Karpas-422 (cell line): ENCODE measurements around the gene HIPK2. TPM values are rescaled to one million over a fixed set of nuclear protein-coding genes. Genes with fewer than 3 reads are reported as not detected.

ENCODE experiments used
- DNase-seq: peaks from one replicate; pipeline ENCODE4 v3.0.0-alpha.2; 2015
- H2AFZ ChIP-seq: fragments of 200-600 bp; sonication (generic); 2 replicates; pipeline ENCODE4 v1.6.1; 2014; ENCODE audit warnings: antibody characterized with exemption, low read length, mixed read lengths
- H3K27ac ChIP-seq: fragments of 200-600 bp; sonication (generic); 2 replicates; pipeline ENCODE4 v1.5.1; 2014; ENCODE audit warnings: mild to moderate bottlenecking, low read length, moderate library complexity
- H3K27me3 ChIP-seq: fragments of 200-600 bp; sonication (generic); 2 replicates; pipeline ENCODE4 v1.6.1; 2014; ENCODE audit warnings: low read length, mixed read lengths
- H3K36me3 ChIP-seq: fragments of 200-600 bp; sonication (generic); 2 replicates; pipeline ENCODE4 v1.6.1; 2014; ENCODE audit warnings: low read length, mixed read lengths; ENCODE audit not compliant: insufficient read depth
- H3K4me1 ChIP-seq: fragments of 200-600 bp; sonication (generic); 2 replicates; pipeline ENCODE4 v1.6.1; 2014; ENCODE audit warnings: mild to moderate bottlenecking, low read length, mixed read lengths
- H3K4me2 ChIP-seq: fragments of 200-600 bp; sonication (generic); 2 replicates; pipeline ENCODE4 v1.6.1; 2014; ENCODE audit warnings: low read length, low read depth, mild to moderate bottlenecking; ENCODE audit not compliant: poor library complexity, severe bottlenecking
- H3K4me3 ChIP-seq: fragments of 200-600 bp; sonication (generic); 2 replicates; pipeline ENCODE4 v1.5.1; 2014; ENCODE audit warnings: mild to moderate bottlenecking, antibody characterized with exemption, low read length, mixed read lengths
- H3K79me2 ChIP-seq: fragments of 200-600 bp; sonication (generic); 2 replicates; pipeline ENCODE4 v1.6.1; 2014; ENCODE audit warnings: mild to moderate bottlenecking, low read length, mixed read lengths
- H3K9ac ChIP-seq: fragments of 200-600 bp; sonication (generic); 2 replicates; pipeline ENCODE4 v1.6.0; 2014; ENCODE audit warnings: low read length
- H3K9me2 ChIP-seq: fragments of 200-600 bp; sonication (generic), shearing (Covaris generic); replicated peaks from 2 replicates; pipeline ENCODE4 v1.6.0; 2014; ENCODE audit warnings: mild to moderate bottlenecking, low read length, moderate library complexity; ENCODE audit not compliant: insufficient read depth
- H3K9me3 ChIP-seq: fragments of 300-700, 200-600 bp; sonication (generic); 2 replicates; pipeline ENCODE4 v1.6.1; 2014; ENCODE audit warnings: low read length, mixed read lengths
- H4K20me1 ChIP-seq: fragments of 200-600 bp; sonication (generic); 2 replicates; pipeline ENCODE4 v1.6.1; 2014; ENCODE audit warnings: mild to moderate bottlenecking, antibody characterized with exemption, low read length, low read depth; ENCODE audit not compliant: insufficient read depth
- total RNA-seq: library from RNA; depleted of rRNA; stranded (reverse); fragments of >200 nt; shearing (Covaris generic); gene quantifications from 2 replicates; pipeline ENCODE4 v1.2.3, GENCODE V29; 2014; ENCODE audit warnings: low replicate concordance

The HIPK2 gene
- total RNA-seq, 1 experiment from 2014 or later, result not detected

DNA sequence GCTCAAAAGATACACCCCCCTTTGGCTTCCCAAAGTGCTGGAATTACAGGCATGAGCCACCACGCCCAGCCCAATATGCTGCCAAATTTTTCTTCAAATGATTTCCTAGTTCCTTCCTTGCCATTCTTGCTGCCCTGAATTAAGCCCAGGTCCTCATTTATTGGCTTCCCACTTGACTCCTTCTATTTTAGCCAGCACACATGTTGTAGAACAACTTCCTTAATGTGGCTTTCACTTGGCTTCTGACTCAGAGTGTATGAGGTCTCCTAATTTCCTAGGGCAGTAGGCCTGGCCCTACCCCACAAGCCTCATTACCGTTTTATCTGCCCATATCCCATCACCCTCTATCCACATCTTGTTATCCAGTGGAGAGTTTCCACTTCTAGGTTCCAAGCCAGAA is 21.8 kb upstream of the HIPK2 start:
- Histone ChIP-seq H3K9me3 (no peaks in the 10 kb centered on the region), H3K9ac (no peak overlapping the region), H3K27me3 (no peaks in the 10 kb centered on the region), H4K20me1 (no peaks in the 10 kb centered on the region), H3K27ac (no peak overlapping the region), H3K4me2 (no peak overlapping the region), H3K9me2 (no peaks in the 10 kb centered on the region), H2AFZ (no peak overlapping the region), H3K4me1 (no peaks in the 10 kb centered on the region), H3K79me2 (no peaks in the 10 kb centered on the region), H3K36me3 (no peaks in the 10 kb centered on the region), H3K4me3 (no peak overlapping the region)
- DNase-seq, result no peak

DNA sequence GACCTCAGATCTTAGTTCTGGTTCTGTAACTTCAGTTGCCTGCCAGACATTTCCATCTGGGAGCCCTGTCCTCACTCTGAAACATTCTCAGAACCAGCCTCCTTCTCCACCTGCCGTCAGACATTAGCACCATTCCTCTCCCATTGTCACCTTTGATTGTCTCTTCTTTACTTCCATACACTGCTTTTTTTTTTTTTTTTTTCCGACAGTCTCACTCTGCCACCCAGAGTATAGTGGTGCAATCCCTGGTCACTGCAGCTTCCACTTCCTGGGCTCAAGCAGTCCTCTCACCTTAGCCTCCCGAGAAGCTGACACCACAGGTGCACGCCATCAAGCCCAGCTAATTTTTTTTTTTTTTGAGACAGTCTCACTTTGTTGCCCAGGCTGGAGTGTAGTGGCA is 21.1 kb upstream of the HIPK2 start:
- Histone ChIP-seq H2AFZ (no peak overlapping the region), H3K4me2 (no peak overlapping the region), H3K27me3 (no peaks in the 10 kb centered on the region), H3K9ac (no peak overlapping the region), H3K4me1 (no peaks in the 10 kb centered on the region), H3K9me3 (no peaks in the 10 kb centered on the region), H3K36me3 (no peaks in the 10 kb centered on the region), H3K27ac (no peak overlapping the region), H4K20me1 (no peaks in the 10 kb centered on the region), H3K4me3 (no peak overlapping the region), H3K9me2 (no peaks in the 10 kb centered on the region), H3K79me2 (no peaks in the 10 kb centered on the region)
- no peak for DNase-seq

DNA sequence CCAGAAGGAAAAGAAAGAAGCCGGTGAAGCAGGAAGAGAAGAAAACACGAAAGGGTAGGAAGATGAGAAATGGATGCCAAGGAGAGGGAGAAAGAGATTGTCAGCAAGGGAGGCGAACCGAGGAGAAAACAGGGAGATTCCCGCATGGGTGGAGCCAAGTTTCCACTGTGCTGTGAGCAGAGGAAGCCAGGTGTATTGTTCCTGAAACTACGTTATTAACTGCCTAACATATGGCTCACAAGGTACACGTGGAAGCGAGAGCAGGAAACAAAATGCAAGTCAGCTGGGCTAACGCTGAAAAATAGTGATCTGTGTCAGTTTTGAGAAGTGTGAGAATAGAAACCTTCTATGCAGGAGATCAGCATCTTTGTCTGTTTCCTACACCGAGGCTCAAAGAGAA is 20.4 kb upstream of the HIPK2 start:
- Histone ChIP-seq H3K4me2 (no peak overlapping the region), H3K4me3 (no peak overlapping the region)

DNA sequence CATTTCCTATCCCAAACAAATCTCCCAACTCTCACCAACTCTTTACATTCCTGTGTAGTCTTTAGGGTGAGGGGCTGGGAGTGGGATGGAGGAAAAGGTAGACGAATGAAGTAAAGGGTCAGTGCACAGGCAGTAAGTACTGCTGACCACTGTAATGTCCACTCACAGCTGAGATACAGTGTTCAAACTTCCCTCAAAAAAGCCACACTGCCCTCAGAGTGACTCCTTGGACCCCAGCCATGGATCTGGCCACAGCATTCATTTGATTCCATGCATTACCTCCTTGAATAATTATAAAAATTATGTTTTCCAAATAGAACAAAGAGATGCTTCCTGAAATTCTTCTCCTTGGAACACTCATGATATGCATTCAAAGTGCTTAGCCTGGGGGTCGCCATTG is 19.8 kb upstream of the HIPK2 start:
- Histone ChIP-seq H3K27me3 (no peaks in the 10 kb centered on the region), H3K9ac (no peak overlapping the region), H3K36me3 (no peaks in the 10 kb centered on the region), H3K9me3 (no peaks in the 10 kb centered on the region), H4K20me1 (no peaks in the 10 kb centered on the region), H3K9me2 (no peaks in the 10 kb centered on the region), H3K79me2 (no peaks in the 10 kb centered on the region), H3K4me3 (no peak overlapping the region), H2AFZ (no peak overlapping the region), H3K27ac (no peak overlapping the region), H3K4me2 (no peak overlapping the region), H3K4me1 (no peaks in the 10 kb centered on the region)
- DNase-seq, result no peak

More for the DNA sequence above, 20.4 kb upstream of the HIPK2 start:
- H3K79me2 ChIP-seq, result no peaks in the 10 kb centered on the region
- no peaks in the 10 kb centered on the region for H3K9me2 ChIP-seq
- no peaks in the 10 kb centered on the region for H4K20me1 ChIP-seq
- no peaks in the 10 kb centered on the region for H3K9me3 ChIP-seq
- H3K36me3 ChIP-seq, result no peaks in the 10 kb centered on the region
- H2AFZ ChIP-seq, result no peak overlapping the region
- DNase-seq, result no peak
- H3K27me3 ChIP-seq, result no peaks in the 10 kb centered on the region
- H3K9ac ChIP-seq, result no peak overlapping the region
- H3K27ac ChIP-seq, result no peak overlapping the region
- H3K4me1 ChIP-seq, result no peaks in the 10 kb centered on the region

DNA sequence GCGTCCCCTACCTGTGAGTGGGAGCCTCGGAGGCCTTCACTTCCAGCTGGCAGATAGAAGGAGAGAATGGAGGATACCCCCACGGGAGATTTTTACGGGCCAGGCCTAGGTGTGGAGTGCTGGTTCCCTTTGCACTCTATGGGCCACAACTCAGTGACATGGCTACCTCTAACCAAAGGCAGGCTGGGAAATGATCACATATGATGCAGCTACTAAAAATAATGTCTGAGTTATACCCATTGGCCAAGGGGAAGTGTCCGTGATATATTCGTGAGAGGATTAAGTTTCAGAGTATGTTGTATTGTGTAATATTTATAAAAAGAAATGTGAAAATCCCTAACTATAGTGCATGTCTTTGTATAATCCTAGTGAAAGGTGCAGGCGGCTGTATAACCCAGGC is 13.5 kb upstream of the HIPK2 start:
- H3K27me3 ChIP-seq, result 0 out of 2 replicates have a peak, but pooled peaks cover 4% of the 10 kb centered on the region
- no peak overlapping the region for H3K4me3 ChIP-seq
- DNase-seq, result no peak
- no peaks in the 10 kb centered on the region for H3K9me2 ChIP-seq
- H3K27ac ChIP-seq, result no peak overlapping the region
- H3K79me2 ChIP-seq, result no peaks in the 10 kb centered on the region
- H3K9me3 ChIP-seq, result no peaks in the 10 kb centered on the region
- no peak overlapping the region for H3K4me2 ChIP-seq
- H2AFZ ChIP-seq, result no peak overlapping the region
- H3K4me1 ChIP-seq, result no peaks in the 10 kb centered on the region
- no peaks in the 10 kb centered on the region for H4K20me1 ChIP-seq
- H3K36me3 ChIP-seq, result no peaks in the 10 kb centered on the region
- H3K9ac ChIP-seq, result no peak overlapping the region

DNA sequence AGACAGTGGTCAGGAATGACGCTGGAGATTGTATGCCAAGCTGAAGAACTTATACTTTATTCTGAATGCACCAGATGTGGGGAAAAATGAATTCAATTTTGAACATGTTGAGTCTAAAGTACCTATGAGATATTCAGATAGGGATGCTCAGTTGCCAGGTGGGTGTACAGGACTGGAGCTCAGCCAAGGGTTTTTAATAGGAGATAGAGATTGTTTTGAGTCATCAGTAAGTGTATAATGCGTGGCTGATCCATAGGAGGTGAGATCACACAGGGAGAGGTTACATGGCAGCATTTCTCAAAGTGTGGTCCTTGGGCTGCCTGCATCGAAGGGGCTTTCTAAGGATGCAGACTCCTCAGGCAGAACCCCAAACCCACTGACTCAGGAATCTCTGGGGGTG is 6.8 kb upstream of the HIPK2 start:
- no peaks in the 10 kb centered on the region for H3K4me1 ChIP-seq
- H3K4me3 ChIP-seq, result no peak overlapping the region
- no peaks in the 10 kb centered on the region for H3K79me2 ChIP-seq
- no peaks in the 10 kb centered on the region for H3K9me2 ChIP-seq
- DNase-seq, result no peak
- H3K9me3 ChIP-seq, result no peaks in the 10 kb centered on the region
- H3K9ac ChIP-seq, result no peak overlapping the region
- no peaks in the 10 kb centered on the region for H3K36me3 ChIP-seq
- no peak overlapping the region for H3K4me2 ChIP-seq
- no peaks in the 10 kb centered on the region for H4K20me1 ChIP-seq
- no peak overlapping the region for H2AFZ ChIP-seq
- H3K27me3 ChIP-seq, result no peaks in the 10 kb centered on the region
- H3K27ac ChIP-seq, result no peak overlapping the region

DNA sequence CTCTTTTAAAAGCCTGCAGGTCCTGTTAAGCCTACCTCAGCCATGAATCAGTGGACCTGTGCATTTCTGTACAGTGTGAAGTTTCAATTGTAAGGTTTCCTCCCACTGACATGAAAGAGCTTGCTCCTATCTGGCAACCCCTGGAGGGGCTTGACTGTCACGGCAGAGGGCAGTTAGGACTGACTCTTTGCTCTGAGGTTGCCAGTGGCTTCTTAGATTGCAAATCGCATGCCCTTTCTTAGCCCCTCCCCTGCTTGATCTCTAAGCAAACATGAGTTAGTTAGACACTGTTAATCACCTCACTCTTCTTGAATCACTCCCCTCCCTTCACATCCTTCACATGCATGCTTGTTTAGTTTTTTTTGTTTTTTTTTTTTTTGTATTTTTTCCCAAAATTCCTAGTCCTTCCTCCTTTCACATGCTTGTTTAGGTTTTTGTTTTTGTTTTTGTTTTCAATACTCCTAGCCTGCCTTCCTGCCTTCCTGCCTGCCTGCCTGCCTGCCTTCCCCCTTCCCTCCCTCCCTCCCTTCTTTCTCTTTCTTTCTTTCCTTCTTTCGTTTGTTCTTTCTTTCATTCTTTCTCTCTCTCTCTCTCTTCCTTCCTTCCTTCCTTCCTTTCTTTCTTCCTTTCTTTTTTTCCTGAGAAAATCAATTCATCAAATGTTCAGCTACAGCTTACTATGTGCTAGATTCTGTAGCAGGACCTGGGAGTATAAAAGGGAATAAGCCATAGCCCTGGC is 6.0 kb upstream of the HIPK2 start:
- Histone ChIP-seq H3K27ac (no peak overlapping the region), H3K4me3 (no peak overlapping the region), H3K36me3 (no peaks in the 10 kb centered on the region), H3K9me2 (no peaks in the 10 kb centered on the region), H3K9me3 (no peaks in the 10 kb centered on the region), H2AFZ (no peak overlapping the region), H3K9ac (no peak overlapping the region), H3K4me2 (no peak overlapping the region), H3K27me3 (no peaks in the 10 kb centered on the region), H3K79me2 (no peaks in the 10 kb centered on the region), H3K4me1 (no peaks in the 10 kb centered on the region), H4K20me1 (no peaks in the 10 kb centered on the region)
- DNase-seq, result no peak

DNA sequence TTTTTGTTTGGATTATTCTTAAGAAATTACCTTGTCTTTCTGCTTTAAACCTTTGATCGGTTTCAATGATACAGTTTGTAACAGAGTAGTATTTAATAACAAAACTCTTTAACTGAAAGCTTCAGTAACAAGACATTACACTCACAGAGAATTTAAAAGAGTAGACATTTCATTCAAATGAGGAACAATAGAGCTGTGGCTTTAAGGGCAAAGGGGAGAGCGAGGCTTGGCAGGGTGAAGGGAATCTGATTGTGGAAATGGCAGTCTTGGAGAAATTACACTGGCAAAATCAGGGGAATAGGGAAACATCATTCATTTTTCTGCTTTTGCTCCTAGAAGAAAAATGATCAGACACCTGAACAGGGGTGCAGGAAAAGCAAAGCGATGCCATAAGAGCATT is 5.1 kb upstream of the HIPK2 start:
- Histone ChIP-seq H2AFZ (no peak overlapping the region), H3K9me3 (no peaks in the 10 kb centered on the region), H3K4me2 (no peak overlapping the region), H3K79me2 (no peaks in the 10 kb centered on the region), H3K4me1 (no peaks in the 10 kb centered on the region), H4K20me1 (no peaks in the 10 kb centered on the region), H3K36me3 (no peaks in the 10 kb centered on the region), H3K27me3 (no peaks in the 10 kb centered on the region), H3K9me2 (no peaks in the 10 kb centered on the region), H3K4me3 (no peak overlapping the region), H3K27ac (no peak overlapping the region), H3K9ac (no peak overlapping the region)
- no peak for DNase-seq
